AG04449 (cell line): ENCODE data around the gene CDKL5.

Experiments
- CTCF ChIA-PET: fragments of 350-600 bp; formaldehyde crosslinking; extraction: SDS; loops from one replicate; lab custom pipeline; 2021; ENCODE audit warnings: antibody characterized with exemption; lab: Yijun Ruan, JAX
- POLR2A ChIA-PET: fragments of 400-600, 350-600 bp; formaldehyde crosslinking; extraction: SDS; loops from one replicate; lab custom pipeline; 2020; ENCODE audit warnings: antibody characterized with exemption, inconsistent platforms; lab: Yijun Ruan, JAX
- DNase-seq: peaks from one replicate; pipeline ENCODE4 v3.0.0-alpha.2; 2010; ENCODE audit warnings: low read depth, low spot score
- H3K4me3 ChIP-seq: 2 replicates; pipeline ENCODE4 v1.5.1; 2011; ENCODE audit warnings: low read depth, mild to moderate bottlenecking, control low read depth, low read length
- TF ChIP-seq, protein P1 (sequence below): IDR thresholded peaks from one replicate; pipeline ENCODE4 v1.5.1; 2011; ENCODE audit warnings: mild to moderate bottlenecking, moderate library complexity, low read length, control low read depth, inconsistent platforms; ENCODE audit not compliant: insufficient read depth; ENCODE audit errors: missing control alignments

The CDKL5 gene

DNA sequence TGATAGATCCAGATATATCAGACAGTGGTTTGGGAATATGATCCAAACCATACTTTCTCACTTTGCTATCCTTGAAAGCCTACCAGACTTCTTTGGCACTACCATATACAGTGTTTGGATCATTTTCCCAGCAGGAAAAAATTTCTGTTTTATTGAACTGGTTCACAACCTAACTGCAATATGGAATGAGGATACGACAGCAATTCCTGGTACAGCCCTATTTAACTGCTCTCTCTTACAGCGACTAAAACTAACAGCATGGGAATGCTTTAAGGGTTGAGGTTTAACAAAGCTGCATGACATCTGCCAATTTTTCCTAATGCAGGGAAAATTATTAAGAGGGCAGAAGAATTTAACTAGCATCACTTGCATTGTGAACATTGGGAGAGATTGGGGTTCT, 199.2 kb downstream of the CDKL5 start:
- CTCF ChIA-PET: no interaction called here
- TF ChIP-seq, protein P1, sequence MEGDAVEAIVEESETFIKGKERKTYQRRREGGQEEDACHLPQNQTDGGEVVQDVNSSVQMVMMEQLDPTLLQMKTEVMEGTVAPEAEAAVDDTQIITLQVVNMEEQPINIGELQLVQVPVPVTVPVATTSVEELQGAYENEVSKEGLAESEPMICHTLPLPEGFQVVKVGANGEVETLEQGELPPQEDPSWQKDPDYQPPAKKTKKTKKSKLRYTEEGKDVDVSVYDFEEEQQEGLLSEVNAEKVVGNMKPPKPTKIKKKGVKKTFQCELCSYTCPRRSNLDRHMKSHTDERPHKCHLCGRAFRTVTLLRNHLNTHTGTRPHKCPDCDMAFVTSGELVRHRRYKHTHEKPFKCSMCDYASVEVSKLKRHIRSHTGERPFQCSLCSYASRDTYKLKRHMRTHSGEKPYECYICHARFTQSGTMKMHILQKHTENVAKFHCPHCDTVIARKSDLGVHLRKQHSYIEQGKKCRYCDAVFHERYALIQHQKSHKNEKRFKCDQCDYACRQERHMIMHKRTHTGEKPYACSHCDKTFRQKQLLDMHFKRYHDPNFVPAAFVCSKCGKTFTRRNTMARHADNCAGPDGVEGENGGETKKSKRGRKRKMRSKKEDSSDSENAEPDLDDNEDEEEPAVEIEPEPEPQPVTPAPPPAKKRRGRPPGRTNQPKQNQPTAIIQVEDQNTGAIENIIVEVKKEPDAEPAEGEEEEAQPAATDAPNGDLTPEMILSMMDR: no peak
- no peak for DNase-seq
- POLR2A ChIA-PET: no interaction called here
- no peak overlapping the region for H3K4me3 ChIP-seq

DNA sequence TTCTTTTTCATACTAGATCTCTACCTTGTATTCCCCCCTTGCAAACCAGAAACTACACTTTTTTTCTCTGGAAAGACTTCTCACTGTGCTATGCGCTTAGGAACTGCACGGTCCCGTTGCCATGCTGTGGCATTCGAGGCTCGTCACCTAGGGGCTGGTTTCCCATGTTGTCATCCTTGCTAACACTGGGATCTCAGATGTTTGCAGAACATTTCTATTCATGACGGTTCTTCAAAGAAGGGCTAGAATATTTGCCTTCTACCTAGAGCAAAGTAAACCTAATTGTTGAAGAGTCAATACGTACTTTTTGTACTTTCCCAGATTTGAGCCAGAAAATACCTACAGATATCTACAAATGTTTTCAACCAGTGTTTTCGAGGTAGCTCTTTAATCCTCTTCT, 205.5 kb downstream of the CDKL5 start:
- H3K4me3 ChIP-seq: no peak overlapping the region
- CTCF ChIA-PET: no interaction called here
- POLR2A ChIA-PET: interaction anchor here (0.6 kb wide), 1 partner anchor 22 kb away, joined by 3 read pairs; no protein-coding TSS in a partner anchor
- TF ChIP-seq, protein P1: no peak
- DNase-seq: no peak

DNA sequence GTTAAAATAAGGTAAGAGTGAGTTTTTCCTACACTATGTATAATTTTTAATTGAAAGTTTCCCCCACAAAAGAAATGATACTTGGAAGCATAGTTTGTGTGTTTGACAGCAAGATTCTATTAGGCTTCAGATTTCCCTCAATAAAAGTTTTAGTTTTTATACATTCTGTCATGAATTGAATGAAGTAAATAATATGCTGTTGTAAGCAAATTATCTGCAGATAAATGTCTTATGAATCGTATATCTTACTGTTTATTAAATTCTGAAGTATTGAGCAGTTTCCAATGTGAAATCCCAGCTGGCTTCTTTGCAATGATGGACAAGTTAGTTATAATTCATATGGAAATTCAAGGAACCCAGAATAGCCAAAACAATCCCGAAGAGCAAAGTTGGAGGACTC, 213.0 kb downstream of the CDKL5 start:
- no peak overlapping the region for H3K4me3 ChIP-seq
- DNase-seq: no peak
- ChIA-PET CTCF (interaction anchor here (1.0 kb wide), 1 partner anchor 21 kb away, joined by 3 read pairs; no protein-coding TSS in a partner anchor), POLR2A (no interaction called here)
- TF ChIP-seq, protein P1: no peak

DNA sequence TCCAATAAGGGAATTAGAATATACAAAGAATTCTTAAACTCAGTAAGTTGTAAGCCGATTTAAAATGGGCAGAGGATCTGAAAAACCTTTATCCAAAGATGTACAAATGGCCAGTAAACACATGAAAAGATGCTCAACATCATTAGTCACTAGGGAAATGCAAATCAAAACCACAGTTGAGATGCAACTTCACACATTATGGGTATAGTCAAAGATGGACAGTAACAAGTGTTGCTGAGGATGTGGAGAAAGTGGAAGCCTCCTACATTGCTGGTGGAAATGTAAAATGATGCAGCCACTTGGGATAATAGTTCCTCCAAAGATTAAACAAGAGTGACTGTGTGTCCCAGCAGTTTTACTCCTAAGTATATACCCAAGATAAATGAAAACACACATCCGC, 213.9 kb downstream of the CDKL5 start:
- ChIA-PET POLR2A (no interaction called here), CTCF (no interaction called here)
- no peak for DNase-seq
- TF ChIP-seq, protein P1: no peak
- no peak overlapping the region for H3K4me3 ChIP-seq

DNA sequence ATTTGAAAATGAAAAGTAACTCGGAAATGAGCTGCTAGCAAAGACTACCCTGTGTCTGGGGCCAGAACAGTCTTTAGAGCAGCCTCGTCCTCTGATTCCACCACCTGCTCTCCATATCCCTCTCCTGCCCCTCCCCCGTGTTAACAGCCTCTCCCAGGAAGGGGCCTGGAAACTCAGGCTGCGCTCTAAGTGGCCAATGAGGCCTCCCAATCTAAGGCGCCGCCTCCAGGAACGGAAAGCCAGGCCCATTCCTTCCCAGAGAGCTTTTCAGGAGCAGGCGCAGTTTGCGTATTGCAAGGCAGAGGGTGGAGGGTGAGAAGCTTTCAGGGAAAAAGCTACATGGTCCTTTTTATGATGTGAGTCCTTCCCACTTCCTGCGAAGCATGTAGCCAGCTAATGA, 215.3 kb downstream of the CDKL5 start:
- DNase-seq: no peak
- H3K4me3 ChIP-seq: no peak overlapping the region
- TF ChIP-seq, protein P1: no peak
- CTCF ChIA-PET: no interaction called here
- POLR2A ChIA-PET: no interaction called here

DNA sequence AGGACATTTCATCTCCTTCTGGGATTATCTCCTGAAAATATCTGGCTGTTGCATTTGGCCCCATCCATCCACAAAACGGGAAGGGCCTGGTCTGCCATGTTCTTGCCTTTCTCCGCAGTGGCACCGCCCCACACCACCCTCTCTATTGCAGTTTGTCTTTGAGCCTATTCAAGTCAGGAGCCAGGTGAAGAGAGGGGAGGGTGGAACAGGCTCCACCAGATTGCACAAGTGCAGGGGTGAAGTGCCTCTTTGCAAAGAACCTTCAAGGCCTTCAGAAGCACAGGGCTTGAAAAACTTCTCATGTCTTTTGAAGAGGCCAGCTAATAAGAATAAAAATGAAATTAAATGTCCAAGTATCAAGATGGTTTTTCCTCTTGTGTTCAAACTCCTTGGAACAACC, 217.8 kb downstream of the CDKL5 start:
- ChIA-PET POLR2A (no interaction called here), CTCF (no interaction called here)
- no peak overlapping the region for H3K4me3 ChIP-seq
- TF ChIP-seq, protein P1: no peak
- DNase-seq: no peak
